HG03432 (cell line): ENCODE measurements around the gene GKAP1.
A peak's percentile ranks its signal among the peaks of the same experiment; 100 is the strongest.
"Not testable (repeated sequence)": the region's sequence is repeated elsewhere in the genome, so short reads cannot be mapped to it uniquely, and the experiment has no call there.

Experiments used
- ATAC-seq: cut with Tn5 transposase; IDR thresholded peaks from one replicate; pipeline ENCODE4 v1.9.1; 2021; ENCODE audit warnings: mild to moderate bottlenecking, moderate library complexity; ENCODE audit not compliant: unreplicated experiment

Gene GKAP1

DNA sequence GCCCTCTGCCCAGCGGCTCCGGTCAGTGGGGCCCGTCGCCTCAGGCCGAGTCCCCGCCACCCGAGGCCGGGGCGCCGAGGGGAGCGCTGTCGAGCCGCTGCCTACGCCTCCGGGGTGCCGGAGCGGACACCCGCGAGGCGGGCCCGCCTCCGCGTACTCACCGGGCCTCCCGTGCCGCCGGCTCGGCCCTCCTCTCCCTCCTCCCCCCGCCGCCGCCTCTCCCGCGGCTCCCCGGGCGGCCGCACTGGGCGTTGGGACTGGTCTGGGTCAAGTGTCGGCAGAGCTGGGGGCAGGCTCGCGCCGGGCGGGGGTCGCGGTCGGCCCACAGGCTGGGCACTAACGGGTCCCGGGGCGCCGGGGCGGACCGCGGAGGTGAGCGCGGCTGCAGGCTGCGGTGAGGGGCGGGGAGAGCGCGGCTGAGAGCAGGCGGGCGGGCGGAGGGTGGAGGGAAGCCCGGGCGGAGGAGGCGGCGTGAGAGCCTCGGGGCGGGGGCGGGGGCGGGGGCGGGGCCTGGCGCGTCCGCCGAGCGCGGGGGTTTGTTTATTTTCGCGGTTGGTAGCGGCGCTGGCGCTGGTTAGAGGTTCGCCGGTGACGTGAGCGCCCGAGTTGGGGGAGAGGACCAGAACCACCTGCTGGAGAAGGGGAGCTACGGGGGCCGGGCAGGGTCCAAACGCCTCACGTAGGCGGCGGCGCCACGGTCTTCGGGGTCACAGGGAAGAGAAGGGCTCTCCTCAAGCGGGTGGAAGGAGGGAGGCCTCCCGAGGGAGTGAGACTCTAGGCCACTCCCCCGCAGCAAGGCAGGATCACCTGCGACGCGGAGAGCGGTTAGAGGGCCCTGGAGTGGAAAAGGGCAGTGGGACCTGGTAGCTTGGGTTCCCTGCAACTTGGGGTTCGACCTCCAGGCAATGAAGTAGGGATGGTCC is at the start of gene GKAP1:
TSS of gene GKAP1 (minus strand) at position 414 of the 923 bp plus-strand sequence. CDS start 11,252 bp downstream, outside the sequence.
- ATAC-seq, result peak; percentile 87

DNA sequence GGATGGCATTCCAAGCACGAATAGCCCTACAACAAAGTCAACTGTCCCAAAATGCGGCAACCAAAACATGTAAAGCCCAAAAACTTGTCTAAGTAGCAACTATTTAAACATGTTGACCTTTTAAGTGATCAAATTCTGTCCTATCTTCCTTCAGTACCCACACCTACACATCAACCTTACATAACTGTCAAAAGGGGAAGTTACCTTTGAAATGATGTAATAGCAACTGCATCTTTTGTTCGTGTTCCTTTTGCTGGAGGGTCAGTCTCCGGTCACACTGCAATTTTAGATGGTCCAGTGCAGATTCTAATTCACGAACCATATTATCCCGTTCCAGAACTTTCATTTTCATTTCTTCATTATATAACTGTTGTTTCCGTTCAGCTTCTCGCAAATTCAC is 32.3 kb upstream of the GKAP1 start:
- peak; percentile 74 for ATAC-seq

DNA sequence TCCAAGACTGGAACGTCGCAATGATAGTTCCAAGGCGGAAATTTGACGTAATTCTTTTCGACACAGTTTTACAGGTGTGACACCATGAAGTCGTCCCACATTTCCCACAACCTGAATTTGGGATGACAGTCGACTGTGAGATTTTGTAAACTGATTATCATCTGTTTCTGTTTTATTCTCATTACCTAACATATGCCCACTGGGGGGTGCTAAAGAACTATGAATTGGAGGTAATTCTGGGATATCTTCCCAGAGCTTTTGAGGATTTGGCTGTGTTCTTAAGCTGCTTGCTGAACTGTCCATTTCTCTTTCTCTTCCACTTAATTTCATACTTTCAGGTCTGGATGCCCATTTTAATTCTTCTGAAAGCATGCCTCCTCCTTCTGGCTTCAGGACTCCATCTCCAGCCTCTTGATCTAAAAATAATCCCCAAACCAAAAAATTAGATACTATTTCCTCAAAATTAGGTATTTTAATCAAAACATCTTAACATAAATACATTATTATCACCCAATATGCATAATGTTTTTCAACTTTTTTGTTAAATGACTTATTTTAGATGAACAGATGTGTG is 19.6 kb upstream of the GKAP1 start:
- ATAC-seq, result not testable (repeated sequence)

DNA sequence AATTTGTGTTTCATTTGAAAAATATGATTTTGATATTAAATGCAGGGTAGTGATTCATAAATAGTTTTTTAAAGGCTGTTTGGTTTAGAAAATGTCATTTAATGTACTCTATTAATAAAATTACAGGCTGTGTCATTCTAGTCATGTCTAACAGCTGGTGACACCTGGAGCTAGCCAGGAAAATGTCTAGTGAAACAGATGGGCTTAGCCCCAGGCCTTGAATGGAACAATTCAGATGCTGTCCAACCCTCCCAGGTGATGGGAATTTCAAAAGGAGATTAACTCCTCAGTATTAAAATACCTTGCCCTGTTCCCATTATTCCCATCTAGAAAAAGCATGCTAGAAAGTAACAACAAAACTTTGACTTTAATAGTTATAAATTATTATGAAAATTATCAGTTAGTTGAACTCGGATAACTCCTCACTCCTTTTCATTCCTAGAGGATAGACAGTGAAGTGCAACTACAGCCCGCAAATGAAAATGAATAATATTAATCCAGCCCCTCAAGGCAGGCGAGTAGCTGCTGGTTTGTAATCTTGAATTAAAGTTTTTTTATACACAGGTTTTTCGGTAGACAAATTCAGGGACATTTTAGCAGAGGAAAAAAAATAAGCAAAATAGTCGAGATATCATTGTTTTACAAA is 13.0 kb upstream of the GKAP1 start:
- ATAC-seq, result not testable (repeated sequence)

DNA sequence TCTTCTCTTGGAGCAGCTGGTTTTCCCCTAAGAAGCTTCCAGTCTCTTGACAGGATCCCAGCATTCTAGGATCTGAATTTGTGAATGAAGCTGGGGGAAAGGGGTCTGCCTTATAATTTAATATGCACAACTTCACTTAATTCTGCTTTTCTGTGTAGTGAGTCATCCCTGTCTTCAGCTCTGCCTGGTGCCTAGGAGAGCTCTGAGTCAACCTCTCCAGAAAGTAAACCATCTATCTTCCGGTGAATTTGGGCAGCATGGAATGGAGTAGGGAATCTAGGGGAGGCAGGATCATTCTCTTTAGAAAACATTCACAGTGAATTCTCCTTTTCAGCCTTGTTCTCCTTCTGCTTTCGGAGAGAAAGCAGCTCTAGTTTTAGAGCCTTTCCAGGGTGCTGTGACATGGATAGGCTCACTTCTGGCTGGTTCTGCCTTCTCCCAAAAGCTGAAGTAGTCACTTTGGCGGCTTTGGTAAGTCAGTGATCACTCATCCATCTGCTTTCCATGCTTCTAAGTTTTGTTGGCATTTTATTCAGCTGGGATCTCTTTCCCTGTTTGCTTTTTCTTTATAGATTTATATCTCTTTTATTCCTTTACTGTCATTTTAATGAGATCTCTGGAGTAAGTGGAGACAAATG is 7.5 kb upstream of the GKAP1 start:
- ATAC-seq, result not testable (repeated sequence)

DNA sequence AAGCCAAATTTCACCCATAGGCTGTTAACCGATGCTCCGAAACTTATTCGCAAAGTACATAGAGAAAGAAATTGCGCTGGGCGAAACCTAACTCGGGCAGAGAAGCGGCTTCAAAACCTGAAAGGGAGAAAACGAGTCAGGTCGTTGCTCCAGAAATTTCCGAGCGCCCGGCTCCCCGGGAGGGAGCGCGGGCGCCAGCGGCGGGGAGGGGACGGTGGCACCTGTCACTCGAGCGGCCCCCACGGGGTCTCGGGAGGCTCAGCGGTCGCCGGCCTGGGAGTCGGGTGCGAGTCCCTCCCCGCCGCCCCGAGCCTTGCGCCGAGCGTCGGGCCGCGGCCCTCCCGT is 586 bp downstream of the GKAP1 start:
- not testable (repeated sequence) for ATAC-seq

DNA sequence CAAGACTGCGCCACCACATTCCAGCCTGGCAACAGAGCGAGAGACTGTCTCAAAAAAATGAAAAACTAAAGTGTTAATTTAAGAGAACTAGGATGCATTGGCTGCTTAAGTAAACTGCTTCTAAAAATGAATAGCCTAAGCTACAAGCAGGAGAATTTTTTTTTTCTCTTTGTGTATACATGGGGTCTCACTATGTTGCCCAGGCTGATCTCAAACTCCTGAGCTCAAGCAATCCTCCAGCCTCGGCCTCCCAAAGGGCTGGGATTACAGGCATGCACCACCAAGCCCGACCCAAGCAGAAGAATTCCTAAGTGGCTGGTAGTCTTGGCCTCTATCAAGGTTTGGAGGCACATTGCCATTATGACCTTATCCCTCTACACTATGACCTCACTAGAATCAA is 2.4 kb downstream of the GKAP1 start:
- not testable (repeated sequence) for ATAC-seq

DNA sequence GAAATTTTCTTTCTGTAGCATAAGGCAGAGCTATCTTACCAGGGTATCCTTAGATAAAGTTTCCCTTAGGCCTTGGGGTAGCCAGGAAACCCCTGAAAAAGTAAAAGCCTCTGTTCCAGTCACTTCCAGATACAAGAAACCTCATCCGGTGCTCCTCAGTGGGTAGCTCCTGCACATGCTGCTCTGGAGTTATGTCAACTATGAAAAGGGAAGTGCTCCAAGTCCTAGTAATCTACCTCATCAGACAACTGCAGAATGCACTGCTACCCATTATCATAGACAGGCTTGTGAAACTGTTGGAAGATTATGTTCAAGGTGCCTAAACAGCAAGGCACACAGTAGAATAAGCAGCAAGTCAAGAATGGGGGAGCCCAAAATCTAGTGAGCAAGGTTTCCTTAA is 8.4 kb downstream of the GKAP1 start:
- not testable (repeated sequence) for ATAC-seq

DNA sequence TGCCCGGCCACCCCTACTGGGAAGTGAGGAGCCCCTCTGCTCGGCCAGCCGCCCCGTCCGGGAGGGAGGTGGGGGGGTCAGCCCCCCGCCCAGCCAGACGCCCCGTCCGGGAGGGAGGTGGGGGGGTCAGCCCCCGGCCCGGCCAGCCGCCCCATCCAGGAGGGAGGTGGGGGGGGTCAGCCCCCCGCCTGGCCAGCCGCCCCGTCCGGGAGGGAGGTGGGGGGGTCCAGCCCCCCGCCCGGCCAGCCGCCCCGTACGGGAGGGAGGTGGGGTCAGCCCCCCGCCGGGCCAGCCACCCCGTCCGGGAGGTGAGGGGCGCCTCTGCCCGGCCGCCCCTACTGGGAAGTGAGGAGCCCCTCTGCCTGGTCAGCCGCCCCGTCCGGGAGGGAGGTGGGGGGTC is 13.1 kb downstream of the GKAP1 start:
- not testable (repeated sequence) for ATAC-seq

DNA sequence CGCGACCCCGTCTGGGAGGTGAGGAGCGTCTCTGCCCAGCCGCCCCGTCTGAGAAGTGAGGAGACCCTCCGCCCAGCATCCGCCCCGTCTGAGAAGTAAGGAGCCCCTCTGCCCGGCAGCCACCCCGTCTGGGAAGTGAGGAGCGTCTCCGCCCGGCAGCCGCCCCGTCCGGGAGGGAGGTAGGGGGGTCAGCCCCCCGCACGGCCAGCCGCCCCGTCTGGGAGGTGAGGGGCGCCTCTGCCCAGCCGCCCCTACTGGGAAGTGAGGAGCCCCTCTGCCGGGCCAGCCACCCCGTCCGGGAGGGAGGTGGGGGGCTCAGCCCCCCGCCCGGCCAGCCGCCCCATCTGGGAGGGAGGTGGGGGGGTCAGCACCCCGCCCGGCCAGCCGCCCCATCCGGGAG is 13.6 kb downstream of the GKAP1 start:
- not testable (repeated sequence) for ATAC-seq

DNA sequence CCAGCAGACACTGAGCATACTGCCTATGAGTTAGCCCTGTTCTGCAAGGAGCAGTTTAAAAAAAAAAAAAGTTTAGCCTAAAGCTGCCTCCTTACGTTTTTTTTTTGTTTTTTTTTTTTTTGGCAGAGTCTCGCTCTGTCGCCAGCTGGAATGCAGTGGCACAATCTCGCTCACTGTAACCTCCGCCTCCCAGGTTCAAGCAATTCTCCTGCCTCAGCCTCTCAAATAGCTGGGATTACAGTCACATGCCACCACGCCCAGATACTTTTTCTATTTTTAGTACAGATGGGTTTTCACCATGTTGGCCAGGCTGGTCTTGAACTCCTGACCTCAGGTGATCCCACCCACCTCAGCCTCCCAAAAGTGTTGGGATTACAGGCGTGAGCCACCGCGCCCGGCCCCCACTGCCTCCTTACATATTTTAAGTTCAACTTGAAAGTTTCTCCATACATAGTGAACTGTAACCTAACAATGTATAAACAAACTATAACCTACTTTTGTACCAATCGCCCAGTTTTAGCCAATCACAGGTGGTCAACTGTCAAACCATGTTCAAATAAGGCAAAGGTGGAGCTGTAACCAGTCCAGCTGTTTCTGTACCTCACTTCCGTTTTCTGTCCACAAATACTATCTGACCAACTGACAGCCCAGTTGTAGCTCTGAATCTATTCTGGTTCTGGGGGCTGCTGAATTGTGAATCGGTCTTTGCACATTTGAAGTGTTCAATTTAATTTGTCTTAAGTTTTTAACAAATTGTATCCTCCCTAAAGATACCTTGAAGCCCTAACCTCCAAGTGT is 17.1 kb downstream of the GKAP1 start:
- no peak for ATAC-seq

DNA sequence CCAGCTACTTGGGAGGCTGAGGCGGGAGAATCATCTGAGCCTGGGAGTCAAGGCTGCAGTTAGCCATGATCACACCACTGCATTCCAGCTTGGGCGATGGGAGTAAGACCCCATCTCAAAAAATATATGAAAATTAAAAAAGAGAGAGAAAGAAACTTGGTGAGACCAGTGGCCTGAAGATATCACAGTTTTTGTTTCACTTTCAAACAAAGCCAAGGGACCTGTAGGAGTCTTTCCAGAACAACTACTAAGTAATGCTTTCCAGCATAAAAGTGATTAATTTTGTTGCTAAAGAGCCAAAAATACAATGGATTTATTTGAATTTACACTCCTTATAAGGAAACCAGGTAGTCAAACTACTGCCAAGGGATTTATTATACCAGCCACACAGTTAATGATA is 23.5 kb downstream of the GKAP1 start:
- ATAC-seq, result no peak

DNA sequence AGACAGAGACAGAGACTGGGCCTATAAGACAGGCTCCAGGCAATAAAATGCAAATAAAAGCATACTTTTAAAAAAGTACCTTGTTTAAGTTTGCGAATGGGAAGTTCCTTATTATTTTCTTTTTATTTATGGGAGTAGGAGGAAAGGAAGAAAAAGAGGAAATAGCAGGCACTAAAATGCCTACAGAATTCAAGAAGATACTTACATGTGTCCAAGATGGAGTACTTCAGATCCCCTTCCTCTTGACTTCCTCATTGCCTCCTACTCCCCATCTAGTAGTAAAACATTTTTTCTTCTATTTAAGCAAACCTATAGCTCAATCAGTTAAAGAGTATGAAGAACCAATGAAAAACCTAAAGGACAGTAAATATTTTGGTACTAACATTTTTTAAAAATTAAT is 24.8 kb downstream of the GKAP1 start:
- ATAC-seq, result no peak

DNA sequence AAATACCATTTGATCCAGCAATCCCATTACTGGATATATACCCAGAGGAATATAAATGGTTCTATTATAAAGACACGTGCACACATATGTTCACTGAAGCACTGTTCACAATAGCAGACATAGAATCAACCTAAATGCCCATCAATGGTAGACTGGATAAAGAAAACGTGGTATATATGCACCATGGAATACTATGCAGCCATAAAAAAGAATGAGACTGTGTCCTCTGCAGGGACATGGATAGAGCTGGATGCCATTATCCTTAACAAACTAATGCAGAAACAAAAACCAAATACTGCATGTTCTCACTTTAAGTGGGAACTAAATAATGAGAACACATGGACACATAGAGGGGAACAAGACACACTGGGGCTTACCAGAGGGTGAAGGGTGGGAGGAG is 39.4 kb downstream of the GKAP1 start:
- no peak for ATAC-seq

DNA sequence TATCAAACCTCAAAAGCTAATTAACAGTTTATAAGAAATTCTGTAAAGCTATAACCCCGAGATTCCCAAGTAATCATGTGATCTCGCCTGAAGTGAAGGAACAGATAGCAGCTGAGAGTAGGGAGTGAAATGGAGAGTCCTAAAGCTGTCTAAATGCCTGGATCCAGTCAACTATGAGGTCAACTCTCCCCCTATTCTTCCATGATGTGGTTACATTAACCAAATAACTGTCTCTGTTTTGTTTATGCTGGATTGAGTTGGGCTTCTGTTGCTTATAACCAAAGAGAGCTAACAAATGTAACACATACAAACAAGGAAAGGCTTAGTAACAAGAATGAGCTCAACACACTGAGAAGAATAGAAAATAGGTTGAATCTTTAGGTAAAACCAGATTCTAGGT is 41.6 kb downstream of the GKAP1 start:
- no peak for ATAC-seq

DNA sequence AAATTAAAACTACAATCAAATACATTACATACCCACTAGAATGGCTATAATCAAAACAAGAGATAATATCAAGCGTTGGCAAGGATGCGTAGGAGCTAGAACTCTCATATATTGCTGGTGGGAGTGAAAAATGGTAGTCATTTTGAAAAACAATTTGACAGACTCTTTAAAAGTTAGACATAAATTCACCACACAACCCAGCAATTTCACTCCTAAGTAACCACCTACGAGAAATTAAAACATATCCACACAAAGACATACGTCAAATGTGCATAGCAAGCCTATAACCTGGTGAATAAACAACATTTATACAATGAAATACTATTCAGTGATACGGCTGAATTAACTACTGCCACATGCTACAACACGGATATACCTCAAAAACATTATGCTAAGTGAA is 44.7 kb downstream of the GKAP1 start:
- no peak for ATAC-seq

DNA sequence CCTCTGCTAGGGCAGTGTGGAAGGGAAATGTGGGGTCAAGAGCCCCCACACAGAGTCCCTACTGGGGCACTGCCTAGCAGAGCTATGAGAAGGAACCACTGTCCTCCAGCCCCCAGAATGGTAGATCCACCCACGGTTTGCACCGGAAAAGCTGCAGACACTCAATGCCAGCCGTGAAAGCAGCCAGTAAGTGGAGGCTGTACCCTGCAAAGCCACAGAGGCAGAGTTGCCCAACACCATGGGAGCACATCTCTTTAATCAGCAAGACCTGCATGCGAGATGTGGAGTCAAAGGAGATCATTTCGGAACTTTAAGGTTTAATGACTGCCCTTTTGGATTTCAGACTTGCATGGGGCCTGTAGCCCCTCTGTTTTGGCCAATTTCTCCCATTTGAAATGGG is 52.2 kb downstream of the GKAP1 start:
- no peak for ATAC-seq

DNA sequence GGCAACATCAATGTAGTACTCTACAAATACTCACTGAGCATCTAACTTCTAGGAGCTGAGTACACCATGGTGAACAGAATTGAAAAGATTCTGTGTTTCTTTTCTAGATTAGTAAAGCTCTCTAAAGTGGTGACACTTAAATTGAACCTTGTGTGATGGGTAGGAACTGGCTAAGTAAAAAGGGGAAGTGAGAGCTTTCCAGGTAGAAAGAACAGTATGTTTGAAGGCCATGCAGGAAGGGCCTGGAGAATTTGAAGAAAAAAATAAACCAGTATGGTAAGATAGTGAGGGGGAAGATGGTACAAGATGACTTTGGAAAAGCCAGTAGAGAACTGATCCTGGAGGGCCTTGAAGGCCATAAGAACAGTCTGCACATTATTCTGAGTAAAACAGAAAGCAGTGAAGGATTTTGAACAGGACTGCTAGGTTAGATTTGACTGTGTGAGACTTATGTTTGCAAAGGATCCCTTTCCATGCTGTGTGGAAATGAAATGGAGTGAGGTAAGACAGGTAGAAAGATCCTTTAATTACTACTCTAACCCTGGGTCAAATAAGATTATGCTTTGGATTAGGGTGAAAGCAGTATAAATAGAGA is 63.1 kb downstream of the GKAP1 start:
- ATAC-seq, result peak; percentile 92

DNA sequence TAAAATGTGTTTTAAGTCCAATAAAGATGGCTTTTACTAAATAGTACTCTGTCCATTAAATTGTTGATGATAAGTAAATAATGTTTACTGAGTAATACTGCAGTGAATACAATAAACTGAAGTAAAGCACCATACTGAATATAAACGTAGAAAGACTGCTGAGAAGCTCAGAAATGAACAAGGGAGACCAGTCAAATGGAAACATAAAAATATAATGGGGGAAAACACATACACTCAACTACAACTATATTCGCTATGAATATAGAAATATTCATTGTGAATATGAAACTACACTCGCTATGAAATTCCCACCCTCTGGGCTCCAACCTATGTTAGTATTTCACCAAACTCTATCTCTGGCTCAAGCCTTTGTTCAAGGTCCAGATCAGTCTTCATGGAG is 67.9 kb downstream of the GKAP1 start:
- ATAC-seq, result no peak

DNA sequence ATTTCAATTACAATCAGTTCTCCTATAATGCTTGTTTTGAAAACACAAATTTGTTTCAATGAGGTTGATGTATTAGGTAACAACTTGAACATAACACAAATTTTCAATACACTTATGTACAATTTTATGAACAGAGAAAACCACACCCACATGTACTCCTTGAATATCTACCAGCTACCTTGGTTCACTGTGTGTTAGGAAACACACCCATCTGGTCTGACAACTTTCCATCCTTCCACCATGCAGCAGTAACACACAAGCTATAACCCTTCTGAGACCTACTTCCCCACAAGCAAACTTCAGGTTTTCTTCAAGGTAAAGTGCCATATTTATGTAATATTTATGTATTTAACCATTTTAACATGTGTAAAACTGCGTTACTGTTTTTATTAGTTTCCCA is 73.4 kb downstream of the GKAP1 start:
- no peak for ATAC-seq
